Measurements from ENCODE around the gene FAM124A.

GRCh38 chr13:51261610-51262249 lies 39.5 kb downstream of the FAM124A start:
- TF ChIP-seq CTCF (conservative IDR thresholded peaks at IDR 0.05; ENCODE audit: low read length) (no peak), EZH2phosphoT487 (IDR thresholded peaks at IDR 0.05; ENCODE audit: borderline replicate concordance, low read depth, low read length) (no peak)

Data from OCI-LY7 (cell line).